Testis (tissue), 2 donors: Measurements from ENCODE around the gene ANKRD17.

Source experiments
- CTCF ChIP-seq, 3 experiments: fragments of 450-650 bp in 2 of 3; fragments of 200-600 bp in 1 of 3; sonication (generic) in 1 of 3; IDR thresholded peaks; one replicate each; pipeline ENCODE4 v1.5.1; 2016 to 2019; ENCODE audit warnings: antibody characterized with exemption in 3 of 3, mild to moderate bottlenecking in 2 of 3, moderate library complexity in 1 of 3
- POLR2A ChIP-seq: fragments of 450-650 bp; IDR thresholded peaks from one replicate; pipeline ENCODE4 v1.6.1; 2017; ENCODE audit warnings: antibody characterized with exemption, mild to moderate bottlenecking, moderate library complexity

GRCh38 chr4:73277201-73277600 is 18.6 kb upstream of the ANKRD17 start:
- TF ChIP-seq CTCF (IDR thresholded peaks at IDR 0.05) (no peak), POLR2A (no peak)
